ENCODE results near the gene SYNDIG1. TPM values are rescaled to one million over a fixed set of nuclear protein-coding genes. Genes with fewer than 3 reads are reported as not detected.

Gene SYNDIG1
- 0.86 and 1.2 TPM in 2 replicates for total RNA-seq

GRCh38 chr20:24469116-24469893 lies at the start of gene SYNDIG1:
Gene SYNDIG1 (plus strand): TSS chr20:24469629. CDS start chr20:24543098, 73,469 bp downstream.

All from articular chondrocyte of knee joint (primary cell).